Fibroblast of gingiva (primary cell): ENCODE results near the gene HCFC1R1.

ENCODE experiments used
- DNase-seq: peaks from one replicate; pipeline ENCODE4 v3.0.0-alpha.2; 2011; ENCODE audit warnings: low read depth

HCFC1R1 gene

GRCh38 chr16:2975161-2975795, 48.5 kb downstream of the HCFC1R1 start:
- no peak for DNase-seq

- DNase-seq, result no peak
Measured at GRCh38 chr16:2974319-2975056, 49.3 kb downstream of the HCFC1R1 start.

- DNase-seq, result no peak
Measured at GRCh38 chr16:2973605-2974318, 50.0 kb downstream of the HCFC1R1 start.

- DNase-seq, result no peak
Measured at GRCh38 chr16:2973093-2973492, 50.6 kb downstream of the HCFC1R1 start.
